COLO829 (cell line): ENCODE data around the gene ZNF595.
"Not testable (repeated sequence)": the region's sequence is repeated elsewhere in the genome, so short reads cannot be mapped to it uniquely, and the experiment has no call there.

Experiments used
- DNase-seq: peaks from one replicate; pipeline ENCODE4 v3.0.0; 2012; ENCODE audit warnings: low spot score

ZNF595 gene

DNA sequence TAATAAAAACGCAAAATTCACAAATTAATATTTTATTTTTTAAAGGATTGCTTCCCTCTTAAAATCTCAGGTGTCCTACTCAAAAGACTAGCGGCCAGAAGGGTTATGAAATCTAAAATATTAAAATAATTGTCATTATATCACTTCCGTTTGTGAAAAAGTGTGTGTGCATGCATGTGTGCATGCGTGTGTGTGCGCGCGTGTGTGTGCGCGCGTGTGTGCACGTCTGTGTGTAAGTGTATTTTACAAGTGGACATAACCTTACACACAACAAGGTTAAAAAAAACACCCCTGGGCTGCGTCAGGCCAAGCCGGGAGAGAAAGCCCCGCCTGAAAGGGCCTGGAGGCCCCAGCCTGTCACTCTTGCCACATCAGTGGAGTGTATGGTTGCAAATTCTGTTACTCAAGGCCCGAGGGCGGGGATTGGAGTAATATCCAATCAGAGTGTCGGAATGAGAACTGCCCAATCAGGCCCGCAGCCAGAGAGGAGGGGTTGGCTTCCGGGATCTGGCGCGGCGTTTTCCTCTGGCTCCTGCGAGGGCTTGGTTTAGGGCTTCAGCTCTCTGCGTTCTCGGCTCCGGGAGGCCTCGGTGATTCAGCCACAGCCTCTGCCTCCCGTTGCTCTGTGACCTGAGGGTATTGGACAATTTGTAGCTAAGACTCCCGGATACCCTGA is at the start of gene ZNF595:
TSS of gene ZNF595 (plus strand) at position 518 of the 676 bp plus-strand sequence. CDS start 168 bp downstream, outside the sequence.
- DNase-seq: not testable (repeated sequence)

- DNase-seq: not testable (repeated sequence)
Measured at GRCh38 chr4:9937-10870, 42.9 kb upstream of the ZNF595 start.

DNA sequence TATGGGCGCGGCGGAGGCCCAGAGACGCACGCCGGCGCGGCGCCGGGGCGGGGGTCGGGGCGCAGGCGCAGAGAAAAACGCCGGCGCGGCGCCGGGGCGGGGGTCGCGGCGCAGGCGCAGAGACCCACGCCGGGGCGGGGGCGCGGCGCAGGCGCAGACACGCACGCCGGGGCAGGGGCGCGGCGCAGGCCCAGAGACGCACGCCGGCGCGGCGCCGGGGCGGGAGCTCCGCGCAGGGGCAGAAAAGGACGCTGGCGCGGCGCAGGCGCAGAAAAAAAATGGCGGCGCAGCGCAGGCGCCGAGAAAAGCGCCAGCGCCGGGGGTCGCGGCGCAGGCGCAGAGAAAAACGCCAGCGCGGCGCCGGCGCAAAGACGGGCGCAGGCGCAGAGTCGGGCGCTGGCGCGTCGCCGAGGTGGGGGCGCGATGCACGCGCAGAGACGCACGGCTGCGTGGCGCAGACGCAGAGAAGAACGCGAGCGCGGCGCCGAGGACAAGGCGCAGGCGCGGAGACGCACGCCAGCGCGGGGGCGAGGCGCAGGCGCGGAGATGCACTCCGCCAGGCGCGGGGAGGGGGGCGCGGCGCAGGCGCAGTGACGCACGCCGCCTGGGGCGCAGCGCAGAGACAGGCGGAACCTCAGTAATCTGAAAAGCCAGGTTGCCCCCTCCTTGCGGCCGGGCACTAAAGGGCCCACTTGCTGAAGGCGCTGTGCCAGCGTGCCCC is 41.9 kb upstream of the ZNF595 start:
- DNase-seq: not testable (repeated sequence)

GRCh38 chr4:11816-12417 is 41.2 kb upstream of the ZNF595 start:
- DNase-seq: not testable (repeated sequence)

GRCh38 chr4:18128-18527 is 35.0 kb upstream of the ZNF595 start:
- not testable (repeated sequence) for DNase-seq

DNA sequence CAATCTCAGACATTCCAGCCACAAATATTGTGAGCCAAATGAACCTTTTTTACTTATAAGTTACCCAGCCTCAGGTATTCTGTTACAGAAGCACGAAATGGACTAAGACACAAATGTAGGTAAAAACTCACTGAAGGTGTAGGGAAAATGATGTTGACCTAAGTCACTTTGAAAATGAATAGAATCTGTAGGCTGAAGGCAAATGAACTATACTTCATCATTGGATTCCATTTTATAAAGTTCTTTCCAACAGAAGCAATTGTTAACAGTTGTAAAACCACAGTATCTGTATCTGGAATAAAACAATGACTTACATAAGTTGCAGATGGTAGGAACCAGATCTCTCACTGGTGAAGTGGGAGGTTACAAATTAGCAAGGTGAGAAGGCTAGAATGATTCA is 34.5 kb upstream of the ZNF595 start:
- DNase-seq: not testable (repeated sequence)

GRCh38 chr4:22882-23281 is 30.2 kb upstream of the ZNF595 start:
- DNase-seq: not testable (repeated sequence)

GRCh38 chr4:24359-24758 is 28.8 kb upstream of the ZNF595 start:
- not testable (repeated sequence) for DNase-seq

GRCh38 chr4:27501-27900 is 25.6 kb upstream of the ZNF595 start:
- not testable (repeated sequence) for DNase-seq

DNA sequence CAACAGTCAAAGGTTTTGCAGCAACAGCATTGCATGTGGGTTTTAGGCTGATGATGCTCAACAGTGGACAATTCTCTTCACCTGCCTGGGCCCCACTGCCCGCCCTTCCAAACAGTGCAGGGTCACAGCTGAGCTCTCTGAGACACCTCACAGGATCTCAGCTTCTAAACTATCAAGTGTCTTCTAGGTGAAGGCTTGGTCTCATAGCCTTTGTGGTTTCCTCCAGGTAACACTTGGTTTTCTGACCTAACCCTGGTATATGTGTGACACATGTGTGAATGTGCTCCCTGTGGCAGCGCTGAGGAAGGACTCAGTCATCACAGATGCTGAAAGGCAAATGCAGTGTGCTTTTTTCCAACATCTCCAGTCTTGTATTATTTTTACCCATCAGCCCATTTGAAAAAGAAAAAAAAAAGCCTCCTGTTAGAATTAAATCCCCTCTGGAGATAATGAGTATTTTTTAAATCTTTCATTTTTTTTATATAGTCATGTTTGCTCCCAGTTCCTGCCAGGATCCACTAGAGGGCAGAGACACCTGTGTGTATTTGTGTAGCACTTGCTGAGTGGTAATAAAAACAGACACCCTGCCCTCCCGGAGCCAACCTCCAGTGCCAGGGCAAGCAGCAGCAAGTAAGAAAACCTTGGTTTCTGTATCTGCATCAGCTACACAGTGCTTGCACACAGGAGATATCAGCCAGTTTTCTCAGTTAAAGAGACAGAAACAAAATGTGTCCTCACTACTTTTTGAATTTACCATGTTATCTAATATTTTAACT is 24.2 kb upstream of the ZNF595 start:
- DNase-seq: not testable (repeated sequence)

- not testable (repeated sequence) for DNase-seq
Measured at GRCh38 chr4:33314-33713, 19.8 kb upstream of the ZNF595 start.

- DNase-seq: not testable (repeated sequence)
Measured at GRCh38 chr4:36559-37415, 16.3 kb upstream of the ZNF595 start.

GRCh38 chr4:38202-38601 is 14.9 kb upstream of the ZNF595 start:
- not testable (repeated sequence) for DNase-seq

DNA sequence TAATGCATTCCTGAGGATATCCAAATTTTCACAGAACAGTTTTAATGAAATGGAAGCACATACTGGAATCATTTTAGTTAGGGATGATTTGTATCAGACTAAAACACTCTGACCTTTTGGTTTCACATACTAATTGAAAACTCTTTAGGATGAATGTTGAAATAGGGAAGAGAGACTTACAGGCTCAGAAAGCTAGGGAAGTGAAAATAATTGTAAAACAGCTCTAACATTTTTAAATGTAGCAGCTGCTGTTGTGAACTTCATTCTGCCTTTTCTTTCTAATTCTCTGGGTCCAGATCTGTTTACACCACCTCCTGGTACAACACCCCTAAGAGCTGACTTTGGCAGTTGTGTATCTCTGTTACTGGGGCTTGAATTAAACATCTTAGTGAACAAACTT is 9.7 kb upstream of the ZNF595 start:
- not testable (repeated sequence) for DNase-seq

DNA sequence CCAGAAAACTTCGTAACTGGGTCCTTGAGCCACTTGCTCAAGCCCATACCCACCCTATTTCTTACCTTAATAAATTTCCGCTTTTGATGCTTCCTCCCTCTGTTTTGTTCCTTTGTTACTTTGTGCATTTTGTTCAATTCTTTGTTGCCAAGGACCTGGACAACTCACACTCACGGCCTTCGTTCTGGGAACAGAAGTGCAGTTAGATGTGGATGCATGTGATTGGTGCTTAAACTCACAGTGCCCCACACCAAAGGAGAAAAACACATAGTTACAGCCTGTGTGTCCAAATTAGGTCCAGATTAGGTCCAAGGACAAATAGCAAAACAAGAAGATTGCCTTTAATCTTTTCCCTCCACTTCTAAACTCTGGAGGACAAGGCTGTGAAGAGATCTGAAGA is 1.9 kb upstream of the ZNF595 start:
- DNase-seq: not testable (repeated sequence)

DNA sequence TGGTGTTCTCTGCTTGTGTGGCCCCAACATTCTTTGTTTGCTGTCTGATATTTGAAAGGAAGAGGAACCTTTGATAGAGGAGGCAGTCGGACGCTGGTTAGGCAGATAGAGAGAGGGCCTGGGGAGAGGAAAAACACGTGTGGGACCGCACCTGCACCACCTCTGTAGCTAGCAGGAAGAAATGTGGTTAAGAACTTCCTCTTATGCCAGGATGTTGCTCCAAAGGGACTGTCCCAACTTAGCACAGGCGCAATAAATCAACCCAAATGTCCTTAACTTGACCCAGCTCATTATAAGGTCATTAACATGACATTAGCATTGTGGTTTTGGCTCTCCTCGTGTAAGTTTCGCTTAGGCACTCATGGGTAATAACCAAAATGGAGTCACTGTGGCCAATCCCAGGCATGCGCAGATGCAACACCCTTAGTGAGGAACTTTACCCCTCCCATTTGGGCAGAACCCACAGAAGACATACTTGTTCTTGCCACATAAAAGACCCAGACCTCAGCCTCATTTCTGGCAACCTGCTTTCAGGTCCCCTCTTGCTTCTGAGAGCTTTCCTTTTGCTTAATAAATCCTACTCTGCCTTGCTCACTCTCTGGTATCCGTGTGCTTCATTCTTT is 1.4 kb upstream of the ZNF595 start:
- not testable (repeated sequence) for DNase-seq

- DNase-seq: not testable (repeated sequence)
Measured at GRCh38 chr4:53521-53920, 400 bp downstream of the ZNF595 start.

GRCh38 chr4:64733-65132 is 11.6 kb downstream of the ZNF595 start:
- not testable (repeated sequence) for DNase-seq

DNA sequence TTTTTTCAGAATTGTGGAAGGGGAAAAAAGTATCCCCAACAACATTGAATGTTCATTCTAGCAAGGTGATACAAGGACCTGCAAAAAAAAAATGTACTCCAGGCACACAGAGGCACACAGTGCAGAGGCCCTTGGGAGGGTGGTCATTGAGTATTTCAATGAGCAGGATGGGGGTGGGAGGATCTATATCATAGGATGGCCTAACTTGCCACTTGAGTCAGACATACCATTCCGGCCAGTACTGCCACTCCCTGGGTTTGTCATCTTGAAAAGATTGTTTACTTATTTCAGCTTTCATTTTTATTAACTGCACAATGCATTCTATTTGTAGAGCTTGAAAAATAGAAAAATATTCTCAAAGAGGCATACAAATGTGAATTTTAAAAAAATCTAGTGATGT is 18.7 kb downstream of the ZNF595 start:
- no peak for DNase-seq

GRCh38 chr4:85951-86350 is 32.8 kb downstream of the ZNF595 start:
- DNase-seq: no peak
